H9 (cell line): ENCODE data around the gene SUPT6H. TPM values are rescaled to one million over a fixed set of nuclear protein-coding genes. Genes with fewer than 3 reads are reported as not detected.

Source experiments
- DNase-seq: peaks from one replicate; pipeline ENCODE4 v3.0.0-alpha.2; 2017
- H2AFZ ChIP-seq: one replicate; pipeline ENCODE4 v1.6.1; 2013; ENCODE audit warnings: mild to moderate bottlenecking, low read length, control low read depth, moderate library complexity
- H2AK5ac ChIP-seq: 2 replicates; pipeline ENCODE4 v1.6.1; 2013; ENCODE audit warnings: low read length, control low read depth, mixed read lengths; ENCODE audit not compliant: insufficient read length
- H2BK120ac ChIP-seq: one replicate; pipeline ENCODE4 v1.6.1; 2013; ENCODE audit warnings: low read depth, mild to moderate bottlenecking, low read length, control low read depth, inconsistent platforms; ENCODE audit not compliant: poor library complexity, severe bottlenecking
- H2BK12ac ChIP-seq: 2 replicates; pipeline ENCODE4 v1.6.1; 2013; ENCODE audit warnings: low read length, control low read depth, mixed read lengths, low read depth; ENCODE audit not compliant: insufficient read length
- H2BK15ac ChIP-seq: 2 replicates; pipeline ENCODE4 v1.6.1; 2013; ENCODE audit warnings: low read depth, low read length, control low read depth
- H2BK20ac ChIP-seq: one replicate; pipeline ENCODE4 v1.6.1; 2013; ENCODE audit warnings: low read depth, mild to moderate bottlenecking, low read length, control low read depth, inconsistent platforms; ENCODE audit not compliant: poor library complexity, severe bottlenecking
- H2BK5ac ChIP-seq: 2 replicates; pipeline ENCODE4 v1.6.1; 2013; ENCODE audit warnings: low read length, control low read depth, mixed read lengths; ENCODE audit not compliant: insufficient read length
- H3K14ac ChIP-seq: 2 replicates; pipeline ENCODE4 v1.6.1; 2013; ENCODE audit warnings: low read length, control low read depth; ENCODE audit not compliant: insufficient read depth
- H3K18ac ChIP-seq: 2 replicates; pipeline ENCODE4 v1.6.1; 2013; ENCODE audit warnings: low read depth, mild to moderate bottlenecking, mixed read lengths, low read length, control low read depth; ENCODE audit not compliant: insufficient read length
- H3K23ac ChIP-seq: 2 replicates; pipeline ENCODE4 v1.6.1; 2013; ENCODE audit warnings: low read length, control low read depth, mixed read lengths, low read depth; ENCODE audit not compliant: insufficient read length
- H3K23me2 ChIP-seq: 2 replicates; pipeline ENCODE4 v1.6.1; 2013; ENCODE audit warnings: low read depth, mild to moderate bottlenecking, mixed read lengths, low read length, control low read depth; ENCODE audit not compliant: insufficient read length, poor library complexity, severe bottlenecking
- H3K27ac ChIP-seq: 2 replicates; pipeline ENCODE4 v1.5.1; 2013; ENCODE audit warnings: low read length, control low read depth, mixed read lengths, low read depth; ENCODE audit not compliant: insufficient read length
- H3K27me3 ChIP-seq: 2 replicates; pipeline ENCODE4 v1.6.1; 2013; ENCODE audit warnings: low read length, control low read depth, inconsistent platforms; ENCODE audit not compliant: insufficient read depth
- H3K4ac ChIP-seq: 2 replicates; pipeline ENCODE4 v1.6.1; 2013; ENCODE audit warnings: low read depth, mild to moderate bottlenecking, control low read depth, inconsistent platforms, low read length, moderate library complexity
- H3K4me1 ChIP-seq: 2 replicates; pipeline ENCODE4 v1.6.1; 2013; ENCODE audit warnings: low read length, control low read depth, inconsistent platforms; ENCODE audit not compliant: insufficient read depth
- H3K4me2 ChIP-seq: 2 replicates; pipeline ENCODE4 v1.6.1; 2013; ENCODE audit warnings: low read length, control low read depth, mixed read lengths; ENCODE audit not compliant: insufficient read length, insufficient read depth
- H3K56ac ChIP-seq: 2 replicates; pipeline ENCODE4 v1.6.1; 2013; ENCODE audit warnings: low read depth, mild to moderate bottlenecking, mixed read lengths, low read length, control low read depth; ENCODE audit not compliant: insufficient read length
- H3K79me1 ChIP-seq: 2 replicates; pipeline ENCODE4 v1.6.1; 2013; ENCODE audit warnings: low read depth, mild to moderate bottlenecking, moderate library complexity, low read length, control low read depth, inconsistent platforms; ENCODE audit not compliant: insufficient read depth, poor library complexity, severe bottlenecking
- H3K79me2 ChIP-seq: 2 replicates; pipeline ENCODE4 v1.6.1; 2013; ENCODE audit warnings: low read length, control low read depth, inconsistent platforms; ENCODE audit not compliant: insufficient read depth
- H3K9ac ChIP-seq: 2 replicates; pipeline ENCODE4 v1.6.1; 2013; ENCODE audit warnings: low read length, control low read depth, mixed read lengths; ENCODE audit not compliant: insufficient read length; ENCODE audit errors: extremely low read depth
- H3K9me3 ChIP-seq: one replicate; pipeline ENCODE4 v1.6.1; 2013; ENCODE audit warnings: low read depth, low read length, inconsistent platforms; ENCODE audit not compliant: control insufficient read depth
- H3T11ph ChIP-seq: one replicate; pipeline ENCODE4 v1.6.1; 2013; ENCODE audit warnings: mild to moderate bottlenecking, low read length, control low read depth, inconsistent platforms
- H4K20me1 ChIP-seq: one replicate; pipeline ENCODE4 v1.6.1; 2013; ENCODE audit not compliant: control insufficient read depth, insufficient read length, insufficient read depth
- H4K5ac ChIP-seq: 2 replicates; pipeline ENCODE4 v1.6.1; 2013; ENCODE audit warnings: low read depth, mild to moderate bottlenecking, mixed read lengths, low read length, control low read depth; ENCODE audit not compliant: insufficient read length
- H4K8ac ChIP-seq: replicated peaks from 2 replicates; pipeline ENCODE4 v1.6.1; 2013; ENCODE audit warnings: low read length, control low read depth, mixed read lengths, low read depth; ENCODE audit not compliant: insufficient read length
- H4K91ac ChIP-seq: 2 replicates; pipeline ENCODE4 v1.6.1; 2013; ENCODE audit warnings: low read depth, mild to moderate bottlenecking, moderate library complexity, mixed read lengths, low read length, control low read depth; ENCODE audit not compliant: insufficient read length
- H3K27ac Mint-ChIP-seq, 3 experiments: 2 replicates in 2 of 3; 3 replicates in 1 of 3; pipeline ENCODE4 v1.8.0; 2020 to 2021; ENCODE audit warnings: mixed read lengths in 3 of 3, mild to moderate bottlenecking in 1 of 3, moderate library complexity in 1 of 3
- H3K27me3 Mint-ChIP-seq: 2 replicates; pipeline ENCODE4 v1.8.0; 2021; ENCODE audit warnings: low read depth, mild to moderate bottlenecking, moderate library complexity, mixed read lengths
- H3K36me3 Mint-ChIP-seq, 3 experiments: 2 replicates in 2 of 3; 3 replicates in 1 of 3; pipeline ENCODE4 v1.8.0; 2020 to 2021; ENCODE audit warnings: low read depth in 3 of 3, mixed read lengths in 3 of 3; ENCODE audit not compliant: insufficient read depth in 1 of 3
- H3K4me1 Mint-ChIP-seq, 2 experiments: 2 replicates each; pipeline ENCODE4 v1.8.0; 2020; ENCODE audit warnings: mixed read lengths in 2 of 2
- H3K4me3 Mint-ChIP-seq, 2 experiments: 2 replicates in 1 of 2; 3 replicates in 1 of 2; pipeline ENCODE4 v1.8.0; 2020 to 2021; ENCODE audit warnings: mild to moderate bottlenecking in 2 of 2, mixed read lengths in 2 of 2, moderate library complexity in 1 of 2
- H3K9me3 Mint-ChIP-seq, 2 experiments: 2 replicates in 1 of 2; 3 replicates in 1 of 2; pipeline ENCODE4 v1.8.0; 2020; ENCODE audit warnings: mild to moderate bottlenecking in 2 of 2, mixed read lengths in 2 of 2, moderate library complexity in 1 of 2
- CTCF ChIP-seq: fragments of 200-600 bp; sonication (generic); conservative IDR thresholded peaks from 3 replicates; pipeline ENCODE4 v1.8.0; 2021; ENCODE audit warnings: antibody characterized with exemption, mild to moderate bottlenecking
- WGBS: extraction: QIAGEN DNeasy Blood & Tissue Kit; methylation state at CpG from one replicate; pipeline ENCODE4 v1.1.7; 2013; ENCODE audit warnings: missing lambda C conversion rate, low lambda C conversion rate, mixed read lengths; ENCODE audit not compliant: insufficient read length; ENCODE audit errors: extremely low coverage; 5-methylcytosine and 5-hydroxymethylcytosine counted together
- total RNA-seq: library from RNA; stranded (reverse); gene quantifications from 2 replicates; pipeline ENCODE4 v1.2.1, GENCODE V29; 2021

The SUPT6H gene
- total RNA-seq, 1 experiment from 2014 or later: 85.8 TPM

GRCh38 chr17:28667870-28668269, 5.9 kb downstream of the SUPT6H start:
- Histone ChIP-seq H3K23ac (no peak overlapping the region), H3K9ac (no peak overlapping the region), H3K4ac (no peak overlapping the region), H3K27me3 (no peaks in the 10 kb centered on the region), H4K91ac (no peak overlapping the region), H2AK5ac (no peak overlapping the region), H2BK5ac (no peak overlapping the region), H2AFZ (no peak overlapping the region), H3K23me2 (no peaks in the 10 kb centered on the region), H3T11ph (no peak overlapping the region), H4K5ac (no peak overlapping the region), H4K20me1 (no peaks in the 10 kb centered on the region), H2BK120ac (no peak overlapping the region), H2BK12ac (no peak overlapping the region), H2BK15ac (no peak overlapping the region), H3K56ac (no peak overlapping the region), H3K18ac (no peak overlapping the region), H3K27ac (no peak overlapping the region), H3K9me3 (no peaks in the 10 kb centered on the region), H2BK20ac (no peak overlapping the region), H3K4me2 (no peak overlapping the region), H3K4me1 (no peaks in the 10 kb centered on the region), H4K8ac (no peak overlapping the region), H3K79me1 (peaks cover 9% of the 10 kb centered on the region), H3K14ac (no peak overlapping the region), H3K79me2 (peaks cover 16% of the 10 kb centered on the region; the same call in 1 of the 2 replicates)
- Mint-ChIP-seq H3K27ac (0 out of 7 replicates have a peak overlapping the region, but pooled peaks of 1 of the 3 experiments have one; percentile 18), H3K27me3 (no peaks in the 10 kb centered on the region), H3K4me1 (peaks cover 7 to 11% of the 10 kb centered on the region in 2 experiments), H3K4me3 (no peak overlapping the region), H3K9me3 (no peaks in the 10 kb centered on the region), H3K36me3 (peaks cover 7 to 59% (median 57%) of the 10 kb centered on the region in 3 experiments; a peak in 6 of 7 replicates)
- no CpG with 5 or more reads among the region's 1 CpG for WGBS
- DNase-seq: no peak
- TF ChIP-seq CTCF: no peak
